Fibroblast of skin of abdomen (primary cell): ENCODE measurements around the gene GNAZ.

ENCODE experiments used
- DNase-seq: peaks from one replicate; pipeline ENCODE4 v3.0.0-alpha.2; 2013

The GNAZ gene

DNA sequence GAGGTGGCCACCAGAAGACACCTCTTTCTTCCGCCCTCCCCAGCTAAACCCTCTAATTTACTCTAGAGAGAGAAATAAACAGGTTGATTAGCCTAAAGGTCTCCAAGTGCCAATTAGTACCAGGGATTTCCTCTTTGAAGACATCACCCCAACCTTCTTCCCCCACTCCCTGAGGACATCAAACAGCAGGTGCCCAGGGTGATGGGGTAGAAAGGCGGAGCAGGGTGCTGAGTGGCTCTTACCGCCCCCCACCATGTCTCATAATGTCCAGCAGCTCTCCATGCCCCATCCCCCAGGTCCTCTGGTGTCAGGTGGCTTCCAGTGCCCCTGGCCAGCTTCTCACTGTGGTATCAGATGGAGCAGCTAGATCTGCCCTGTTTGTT is 5.3 kb upstream of the GNAZ start:
- DNase-seq, result no peak

DNA sequence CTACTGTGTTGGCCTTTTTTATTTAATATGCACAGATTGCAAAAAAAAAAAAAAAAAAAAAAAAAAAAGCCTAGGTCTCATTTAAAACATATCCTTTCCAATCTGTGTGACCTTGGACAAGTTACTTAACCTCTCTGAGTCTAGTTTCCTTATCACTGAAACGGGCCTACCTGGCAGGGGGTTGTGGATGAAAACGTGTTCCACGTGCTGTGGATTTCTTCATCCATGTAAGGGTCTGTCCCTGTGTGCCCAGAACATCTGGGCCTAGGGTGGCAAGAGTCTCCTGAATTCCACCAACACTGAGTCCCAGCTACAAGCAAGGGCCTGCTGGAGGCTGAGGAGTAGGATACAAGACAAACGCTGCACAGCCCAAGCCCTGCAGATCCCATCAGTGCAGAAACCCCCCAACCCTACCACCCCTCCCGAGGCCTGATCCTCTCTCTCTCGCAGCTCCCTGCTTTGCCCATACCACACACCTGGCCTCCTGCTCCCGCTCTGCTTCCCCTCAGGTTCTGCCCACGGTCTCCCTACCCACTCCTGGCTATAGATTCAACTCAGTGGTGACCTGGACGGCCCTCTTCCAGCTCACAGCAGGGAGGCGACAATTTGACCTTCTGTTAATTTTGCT is 4.7 kb upstream of the GNAZ start:
- DNase-seq, result no peak

DNA sequence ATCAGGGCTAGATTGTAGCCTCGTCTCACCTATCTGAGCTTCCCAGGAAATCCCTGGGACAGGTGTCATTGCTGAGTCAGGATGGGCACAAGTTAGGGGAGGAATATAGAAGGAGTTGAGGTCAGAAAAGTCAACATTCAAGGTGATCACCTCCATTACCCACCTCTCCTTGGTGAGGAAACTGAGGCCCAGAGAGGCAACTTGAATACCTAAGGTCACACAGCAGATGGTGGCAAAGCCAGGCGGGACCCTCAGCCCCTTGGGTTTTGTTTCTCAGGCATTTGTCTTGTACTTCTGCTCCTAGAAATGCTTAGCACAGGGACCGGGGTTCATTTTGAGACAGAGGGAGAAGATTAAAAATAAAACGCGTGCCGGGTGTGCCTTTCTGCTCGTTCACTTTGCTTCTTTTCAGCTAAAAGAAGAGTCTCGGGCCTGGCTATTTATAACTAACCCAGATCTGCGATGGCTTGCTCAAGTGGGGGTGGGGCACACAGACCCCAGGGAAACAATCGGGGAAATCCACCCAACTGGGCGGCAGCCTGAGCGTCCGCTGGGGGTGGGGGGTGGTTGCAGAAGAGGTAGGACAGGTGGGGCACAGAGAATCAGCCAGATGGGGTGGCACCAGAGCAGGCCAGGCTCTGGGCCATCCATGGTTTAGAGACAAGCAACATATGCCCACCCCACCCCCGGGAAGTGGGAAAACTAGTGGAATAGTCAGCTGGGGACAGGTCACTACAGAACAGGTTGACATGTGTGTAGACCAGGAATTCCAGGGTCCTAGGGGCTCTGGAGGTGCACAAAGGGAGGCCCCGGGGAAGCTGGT is 3.9 kb upstream of the GNAZ start:
- DNase-seq, result no peak

DNA sequence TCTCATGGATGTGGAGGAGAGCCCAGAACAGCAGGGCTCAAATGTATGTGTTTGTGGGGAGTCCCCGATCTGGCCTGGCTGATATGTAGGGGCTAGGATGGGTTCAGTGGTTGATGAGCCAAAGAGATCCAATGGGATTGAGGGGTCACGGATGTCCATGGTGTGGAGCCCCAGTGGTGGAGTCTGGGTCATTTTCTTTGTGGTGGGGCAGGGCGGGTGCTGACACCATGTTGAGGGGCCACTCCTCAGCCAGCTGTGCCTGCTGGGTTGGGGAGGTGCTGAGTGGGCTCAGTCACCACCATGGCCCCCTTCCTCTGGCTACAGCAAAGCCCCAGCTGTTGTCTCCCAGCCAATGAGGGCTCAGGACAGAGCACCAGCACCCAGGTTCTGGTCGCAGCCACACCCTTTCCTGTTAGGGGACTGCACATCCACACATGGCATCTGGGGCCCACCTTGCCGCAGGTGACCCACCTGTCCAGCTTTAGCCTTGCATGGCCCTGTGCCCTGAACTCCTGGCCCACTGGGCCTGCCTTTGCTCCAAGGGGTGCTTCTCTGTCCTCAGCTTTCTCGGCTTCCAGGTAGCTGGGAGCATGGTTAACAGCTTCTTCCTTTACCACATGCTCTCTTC is 3.2 kb upstream of the GNAZ start:
- no peak for DNase-seq

DNA sequence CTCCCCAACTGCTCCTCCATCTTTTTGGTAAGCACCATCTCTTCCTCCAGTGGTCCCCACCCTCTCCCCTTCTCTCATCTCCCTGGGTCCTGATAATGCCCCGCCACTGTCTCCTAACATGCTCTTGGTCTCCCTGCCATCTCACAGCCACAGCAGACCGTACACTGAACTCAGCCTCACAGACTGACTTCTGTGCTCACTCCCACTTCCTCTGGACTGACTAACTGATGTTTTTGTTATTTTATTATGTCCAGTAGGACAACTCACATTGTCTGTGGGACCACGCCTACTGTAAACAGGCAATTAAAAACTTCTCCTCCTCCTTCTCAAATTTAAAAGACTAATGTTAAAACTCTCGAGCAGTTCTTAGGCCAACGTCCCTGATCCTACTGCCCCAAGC is 2.6 kb upstream of the GNAZ start:
- DNase-seq, result no peak

DNA sequence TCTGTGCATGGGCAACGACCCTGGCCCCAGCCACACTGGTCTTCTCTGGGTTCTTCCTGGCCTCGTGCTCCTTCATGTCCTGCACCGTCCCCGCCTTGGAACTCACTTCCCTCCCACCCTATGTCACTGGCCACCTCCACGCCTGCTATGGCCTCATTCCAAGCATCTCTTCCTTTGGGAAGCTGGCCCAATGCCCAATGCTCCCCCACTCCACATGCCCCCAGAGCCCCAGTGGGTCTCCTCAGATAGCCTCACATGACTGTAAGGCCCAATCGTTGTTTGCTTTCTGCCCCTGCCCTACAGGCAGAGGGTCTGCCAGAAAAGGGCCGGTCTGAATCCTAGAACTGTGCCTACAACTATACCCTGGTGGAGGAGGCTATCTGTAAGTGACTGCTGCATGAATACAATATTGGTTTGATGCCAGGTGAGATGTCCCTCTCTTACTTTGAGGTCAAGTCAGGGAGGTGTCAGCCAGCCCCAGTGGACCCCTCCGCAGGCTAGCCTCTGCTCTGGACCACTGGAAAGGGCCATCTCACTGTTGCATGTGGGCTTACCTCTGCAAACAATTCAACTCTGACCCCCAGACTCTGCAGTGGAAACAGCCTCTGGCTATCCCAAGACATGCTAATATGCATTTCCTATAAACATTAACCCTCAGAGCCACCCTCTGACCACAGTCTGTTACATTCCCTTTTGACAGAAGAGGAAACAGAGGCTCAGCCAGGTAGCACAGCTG is 2.1 kb upstream of the GNAZ start:
- DNase-seq, result no peak

DNA sequence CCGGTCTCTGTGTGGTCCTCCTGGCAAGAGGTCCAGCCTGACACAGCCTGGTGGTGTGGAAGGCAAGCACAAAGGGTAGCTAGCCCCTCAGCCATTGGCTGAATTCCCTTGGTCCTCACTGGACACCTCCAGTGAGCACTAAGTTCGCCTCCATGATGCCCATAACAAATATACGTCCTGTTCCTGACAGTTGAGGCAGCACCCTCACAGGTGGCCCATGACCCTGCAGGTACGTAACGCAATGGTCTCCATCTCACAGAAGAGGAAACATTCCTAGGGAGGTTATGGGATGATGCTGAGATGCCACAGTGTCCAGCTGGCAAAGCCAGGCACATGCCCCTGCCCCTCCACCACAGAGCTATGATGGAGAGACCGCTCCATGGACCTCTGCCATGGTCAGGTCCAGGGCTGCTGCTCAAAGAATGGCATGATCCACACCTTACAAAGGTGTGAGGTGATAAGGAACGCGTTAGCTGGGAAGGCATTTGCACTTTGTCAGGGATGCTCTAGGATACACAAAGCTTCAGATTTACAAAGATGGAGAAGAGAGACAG is 1.4 kb upstream of the GNAZ start:
- DNase-seq, result no peak

DNA sequence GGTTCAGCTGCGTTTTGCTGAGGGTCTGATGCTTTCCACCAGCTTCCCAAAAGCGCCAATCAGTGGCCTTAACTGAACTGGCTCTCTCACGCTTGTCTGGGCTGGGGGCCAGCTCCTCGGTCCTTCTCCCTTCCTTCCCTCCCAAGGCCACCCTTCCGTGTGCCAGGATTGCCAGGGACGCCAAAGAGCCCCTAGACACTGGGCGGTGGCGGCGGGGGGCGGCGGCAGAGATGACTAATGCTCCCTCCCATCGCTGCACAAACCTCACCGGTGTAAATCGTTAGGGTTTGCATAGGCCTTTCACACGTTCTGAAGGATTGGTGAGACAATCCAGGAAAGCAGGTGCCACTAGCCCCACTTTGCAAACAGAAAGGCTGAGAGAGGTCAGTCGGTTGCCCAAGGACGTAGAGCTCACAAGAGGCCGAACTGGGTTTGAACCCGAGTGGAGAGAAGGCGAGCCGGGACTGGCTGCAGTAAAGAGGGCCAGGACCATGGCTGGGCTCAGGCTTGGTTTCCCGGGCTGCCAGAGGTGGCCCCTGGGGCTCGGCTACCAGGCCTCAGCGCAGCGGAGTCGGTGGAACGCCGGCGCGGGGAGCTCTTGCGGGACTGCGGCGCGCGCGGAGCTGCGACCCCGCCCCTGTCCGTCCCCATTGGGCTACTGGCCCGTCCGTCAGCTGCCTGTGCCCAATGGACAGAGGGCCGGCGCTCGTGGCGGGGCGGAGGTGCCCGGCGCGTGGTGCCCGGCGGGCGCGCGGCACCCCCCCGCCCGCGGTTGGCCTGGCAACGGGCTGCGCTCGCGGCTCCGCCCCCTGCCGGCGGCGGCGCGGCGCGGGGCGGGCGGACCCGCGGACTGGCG is 589 bp upstream of the GNAZ start:
- peak; percentile 91 for DNase-seq

DNA sequence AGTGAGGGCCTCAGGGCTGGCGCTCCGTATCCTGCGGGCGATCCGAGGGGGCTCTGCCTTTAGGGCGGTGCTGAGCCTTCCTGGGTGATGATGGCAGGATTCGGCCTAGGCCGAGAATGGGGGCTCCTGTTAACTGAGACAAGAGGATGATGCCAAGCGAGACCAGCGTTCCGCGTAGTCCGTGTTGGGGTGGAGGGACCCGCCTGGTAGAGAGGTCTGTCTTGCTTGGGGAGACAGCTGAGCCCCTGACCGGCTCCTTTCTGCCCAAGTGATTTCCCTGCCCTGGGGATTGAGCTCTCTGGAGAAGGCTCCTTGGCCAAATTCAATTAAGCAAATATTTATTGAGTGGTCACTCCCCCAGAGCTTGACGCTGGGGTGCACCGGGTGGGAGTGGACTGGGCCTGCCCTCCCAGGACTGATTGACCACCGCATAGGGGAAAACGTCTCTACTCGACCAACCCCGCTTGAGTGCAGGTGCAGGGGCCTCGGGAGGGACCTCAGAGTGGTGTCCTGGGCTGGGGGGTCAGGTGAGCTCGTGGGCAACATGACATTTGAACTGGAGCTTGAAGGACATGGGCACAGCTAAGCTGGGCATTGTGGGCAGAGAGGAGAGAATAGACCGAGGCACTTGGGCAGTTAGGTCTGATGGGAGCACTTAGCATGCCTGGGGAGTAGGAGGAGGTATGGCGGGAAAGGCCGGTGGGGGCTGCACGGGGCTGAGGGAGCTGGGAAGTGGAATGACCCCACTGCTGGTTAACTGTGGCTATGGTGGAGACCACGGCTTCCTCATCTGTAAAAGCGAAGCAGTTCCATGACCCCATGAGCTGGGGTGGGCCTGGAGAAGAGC is 1.1 kb downstream of the GNAZ start:
- peak; percentile 6 for DNase-seq

DNA sequence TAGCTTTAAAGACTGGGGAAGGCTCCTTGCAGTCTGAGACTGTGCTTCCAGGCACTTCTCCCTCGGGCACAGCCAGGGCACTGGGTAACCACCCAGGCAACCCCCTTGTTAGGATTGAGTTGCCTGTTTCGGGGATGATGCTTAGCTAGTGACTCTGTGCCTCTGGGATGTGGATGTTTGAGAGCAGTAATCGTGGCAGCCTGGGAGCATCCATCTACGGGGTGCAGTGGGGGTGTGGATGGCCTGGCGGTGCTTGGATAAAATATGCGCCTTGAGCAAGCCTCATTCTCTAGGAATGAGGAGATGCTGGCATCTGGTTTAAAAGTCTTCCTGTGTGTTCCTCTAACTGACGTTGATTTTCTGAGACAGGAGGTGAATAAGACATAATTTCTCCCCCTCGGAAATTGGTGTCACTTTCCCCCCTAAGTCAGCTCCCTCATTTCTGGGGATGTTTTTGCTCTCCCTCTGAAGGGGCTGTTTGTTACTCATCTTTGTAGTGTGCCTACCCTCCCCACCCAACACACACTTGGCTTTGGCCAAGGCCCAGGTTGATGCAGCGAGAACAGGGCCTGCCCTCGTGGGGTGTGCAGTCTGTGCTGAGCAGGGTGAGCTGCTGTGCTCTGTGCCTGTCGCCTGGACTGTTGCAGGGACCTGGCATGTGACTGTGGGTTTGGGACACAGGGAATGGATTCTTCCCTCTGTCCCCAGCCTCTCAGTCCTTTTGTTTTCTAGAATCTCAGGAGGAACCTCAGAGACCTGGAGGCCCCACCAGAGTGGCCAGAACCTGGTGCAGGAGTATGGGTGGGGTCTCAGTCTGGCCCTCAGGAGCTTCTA is 2.0 kb downstream of the GNAZ start:
- DNase-seq, result peak; percentile 89

DNA sequence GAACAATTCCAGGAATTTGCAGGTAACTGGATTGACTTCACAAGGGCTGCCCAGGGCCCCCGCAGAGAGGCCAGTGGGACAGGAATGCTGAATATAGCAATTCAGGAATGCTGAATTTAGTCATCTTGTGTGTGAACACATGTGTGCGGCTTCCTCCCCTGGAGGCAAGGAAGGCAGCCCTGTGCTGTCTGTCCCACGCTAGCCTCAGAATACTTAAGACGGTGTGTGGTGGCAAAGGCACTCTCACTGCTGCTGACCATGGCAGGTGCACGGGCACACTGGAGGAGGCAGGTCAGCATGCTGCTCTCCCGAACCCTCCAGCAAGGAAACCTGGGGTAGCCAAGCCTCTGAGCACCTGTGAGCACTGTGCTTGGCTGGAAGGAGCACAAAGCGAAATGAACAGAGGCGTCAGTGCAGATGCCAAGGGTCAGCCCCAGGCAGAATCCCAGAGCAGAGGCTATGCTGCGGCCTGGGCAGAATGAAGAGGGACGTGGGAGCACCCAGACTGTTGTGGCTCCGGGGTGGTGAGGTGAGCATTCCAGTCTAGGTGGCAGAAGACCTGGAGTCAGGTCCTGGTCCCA is 2.7 kb downstream of the GNAZ start:
- DNase-seq, result peak; percentile 77

DNA sequence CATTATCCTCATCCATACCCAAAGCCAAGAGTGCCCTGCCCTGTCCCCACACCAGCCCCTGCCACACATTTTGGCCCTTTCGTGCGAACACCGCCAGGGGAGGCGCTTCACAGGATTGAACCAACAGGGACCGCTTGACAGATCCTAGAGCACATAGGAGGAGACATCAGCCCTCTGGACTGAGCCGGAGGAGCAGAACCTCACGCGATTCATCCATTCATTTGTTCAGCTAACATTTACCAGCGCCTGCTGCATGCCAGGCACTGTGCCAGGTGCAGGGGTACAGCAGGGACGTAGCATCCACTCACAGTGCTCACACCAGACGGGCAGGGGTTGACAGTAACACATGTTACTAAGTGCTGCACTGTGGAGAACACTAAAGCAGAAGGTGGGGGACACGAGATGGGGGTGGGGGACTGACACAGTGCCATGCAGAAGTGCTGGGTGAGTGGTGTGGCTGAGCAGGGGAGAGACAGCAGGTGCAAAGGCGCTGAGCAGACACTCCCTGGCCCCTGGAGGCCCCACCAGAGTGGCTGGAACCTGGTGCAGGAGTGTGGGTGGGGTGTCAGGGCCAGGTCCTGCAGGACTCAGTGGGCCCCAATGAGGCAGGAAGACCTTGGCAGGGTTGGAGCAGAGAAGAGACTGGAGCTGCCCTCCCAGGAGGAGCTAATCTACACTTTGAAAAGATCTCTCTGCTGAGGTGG is 3.4 kb downstream of the GNAZ start:
- DNase-seq, result no peak

DNA sequence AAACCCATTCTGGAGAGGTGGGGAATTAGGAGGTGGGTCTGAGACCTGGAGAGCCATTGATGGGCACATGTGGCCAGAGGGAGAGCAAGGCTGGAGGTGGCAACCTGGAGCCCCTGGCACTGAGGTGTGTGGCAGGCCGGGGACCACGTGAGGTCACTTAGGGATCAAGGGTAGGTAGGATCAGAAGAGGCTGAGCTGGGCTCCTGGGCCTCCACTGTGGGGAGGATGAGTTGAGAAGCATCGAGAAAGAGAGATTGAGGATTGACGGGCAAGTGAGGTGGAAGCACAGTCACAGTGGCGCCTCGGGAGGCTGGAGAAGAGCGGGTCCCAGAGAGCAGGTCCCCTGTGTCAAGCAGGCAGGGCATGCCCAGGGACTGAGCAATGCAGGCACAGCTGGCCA is 4.1 kb downstream of the GNAZ start:
- no peak for DNase-seq

DNA sequence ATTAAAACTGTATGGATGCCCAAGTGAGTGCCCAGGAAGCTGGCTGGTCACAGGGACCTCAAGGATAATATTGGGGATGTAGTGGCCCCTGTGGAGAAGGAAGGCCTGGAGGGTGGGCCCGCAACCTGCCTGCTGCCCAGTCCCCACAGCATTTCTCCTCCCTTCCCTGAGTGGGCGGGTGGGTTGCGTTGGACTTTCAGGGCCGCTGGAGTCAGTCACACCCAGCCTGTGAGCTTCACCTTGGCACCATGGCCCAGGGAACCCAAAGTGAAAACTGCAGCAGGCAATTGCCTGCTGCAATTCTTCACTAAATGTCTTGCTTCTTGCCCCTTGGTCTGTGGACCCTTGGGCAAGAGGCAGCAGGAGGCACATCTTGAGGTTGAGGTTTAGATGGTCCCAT is 4.7 kb downstream of the GNAZ start:
- DNase-seq, result no peak

DNA sequence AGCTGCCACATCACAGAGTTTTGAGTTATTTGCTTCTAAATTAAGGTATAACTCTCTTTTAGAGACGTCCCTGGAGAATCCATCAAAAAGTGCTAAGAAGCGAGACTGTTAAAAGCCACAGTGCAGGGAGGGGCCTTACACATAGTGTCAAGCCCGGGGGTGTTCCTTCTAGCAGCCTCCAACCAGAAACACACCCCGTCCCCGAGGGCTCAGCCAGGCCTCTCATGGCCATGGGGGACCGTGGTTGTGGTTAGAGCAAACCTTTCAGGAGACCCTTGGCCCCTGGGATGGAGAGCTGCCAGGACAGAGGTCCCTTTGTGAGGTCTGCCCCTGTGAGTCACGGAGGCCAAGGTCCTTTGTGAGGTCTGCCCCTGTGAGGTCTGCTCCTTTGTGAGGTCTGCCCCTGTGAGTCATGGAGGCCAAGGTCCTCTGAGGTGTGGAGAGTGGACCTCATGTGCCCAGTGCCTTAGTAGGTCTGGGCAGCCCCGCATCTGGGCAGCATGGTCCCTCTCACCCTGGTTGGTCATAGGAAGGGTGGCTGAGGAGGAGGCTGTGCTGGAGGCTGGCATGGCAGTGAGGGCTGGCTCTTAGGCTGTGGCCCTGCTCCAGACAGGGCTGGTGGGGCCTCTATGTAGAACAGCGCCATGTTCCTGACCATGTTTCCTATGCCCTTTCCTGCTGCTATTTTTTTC is 5.4 kb downstream of the GNAZ start:
- DNase-seq, result no peak

DNA sequence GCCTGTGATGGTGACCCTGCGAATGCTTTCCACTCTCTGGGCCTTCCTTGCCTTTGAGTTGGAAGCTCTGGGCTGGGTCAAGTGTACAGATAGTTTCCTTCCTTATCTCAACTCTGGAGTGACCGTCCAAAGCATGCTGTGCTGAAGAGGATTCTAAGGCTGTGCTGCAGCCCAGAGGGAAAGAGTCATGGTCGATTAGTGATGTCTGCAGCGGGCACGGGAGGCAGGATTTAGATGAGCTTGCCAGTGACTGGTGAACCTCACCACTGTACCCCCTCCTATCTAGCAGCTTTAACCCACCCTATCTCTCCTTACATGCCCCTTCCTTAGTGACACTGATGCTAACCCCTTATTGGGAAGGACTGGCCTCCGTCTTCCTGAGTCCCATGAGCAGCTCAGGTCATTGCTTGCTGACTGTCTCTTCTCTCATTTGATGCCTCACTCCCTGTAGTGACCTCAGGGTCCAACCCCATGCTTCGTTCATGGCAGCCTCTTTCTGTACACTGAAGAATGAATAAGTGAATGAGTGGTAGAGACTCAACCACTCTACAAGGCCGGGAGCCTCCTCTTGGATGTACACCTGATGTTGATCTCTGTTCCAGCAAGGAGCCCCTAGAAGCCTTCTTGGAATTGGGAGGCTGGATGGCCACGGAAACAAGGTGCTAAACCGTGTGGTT is 6.7 kb downstream of the GNAZ start:
- DNase-seq, result no peak

DNA sequence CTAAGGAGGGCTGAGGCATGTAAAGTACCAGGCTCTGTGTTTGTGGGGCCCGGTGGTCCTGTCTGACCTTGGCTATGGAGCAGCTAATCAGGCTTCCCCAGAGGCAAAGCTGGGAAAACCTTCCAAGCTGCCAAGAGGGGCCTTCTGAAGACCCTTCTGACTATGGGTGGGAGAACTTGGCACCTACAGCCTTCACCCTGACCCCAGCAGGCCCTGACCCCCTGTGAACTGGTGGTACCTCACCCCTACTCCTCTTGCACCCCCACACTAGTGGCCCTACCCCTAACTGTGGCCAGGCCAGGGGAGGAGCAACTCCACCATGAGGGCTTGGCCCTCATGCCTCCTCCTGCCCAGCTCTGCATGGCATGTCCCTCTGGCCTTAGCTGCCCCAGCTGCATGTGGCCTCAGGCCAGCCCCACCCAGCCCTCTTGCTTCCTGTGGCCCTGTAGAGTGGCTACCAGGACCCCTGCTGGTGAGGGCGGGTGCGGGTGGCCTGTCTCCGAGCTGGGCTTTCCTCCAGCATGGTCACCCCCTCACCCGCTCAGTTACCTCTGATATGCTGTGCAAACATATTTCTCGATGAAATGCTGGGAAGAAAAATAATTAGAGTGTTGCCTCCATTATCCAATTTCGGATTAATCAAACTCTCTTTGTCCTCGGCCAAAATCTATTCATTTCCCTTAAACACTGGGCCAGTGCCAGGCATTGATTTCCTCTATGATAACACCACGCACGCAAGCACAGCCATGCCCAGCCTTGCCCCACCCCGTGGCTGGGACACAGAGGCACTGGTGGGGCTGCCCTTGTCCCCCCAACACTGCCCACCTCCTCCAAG is 7.5 kb downstream of the GNAZ start:
- DNase-seq, result no peak
